ENCODE results near the gene DACT2.
"Not testable (repeated sequence)": the region's sequence is repeated elsewhere in the genome, so short reads cannot be mapped to it uniquely, and the experiment has no call there.

The DACT2 gene

DNA sequence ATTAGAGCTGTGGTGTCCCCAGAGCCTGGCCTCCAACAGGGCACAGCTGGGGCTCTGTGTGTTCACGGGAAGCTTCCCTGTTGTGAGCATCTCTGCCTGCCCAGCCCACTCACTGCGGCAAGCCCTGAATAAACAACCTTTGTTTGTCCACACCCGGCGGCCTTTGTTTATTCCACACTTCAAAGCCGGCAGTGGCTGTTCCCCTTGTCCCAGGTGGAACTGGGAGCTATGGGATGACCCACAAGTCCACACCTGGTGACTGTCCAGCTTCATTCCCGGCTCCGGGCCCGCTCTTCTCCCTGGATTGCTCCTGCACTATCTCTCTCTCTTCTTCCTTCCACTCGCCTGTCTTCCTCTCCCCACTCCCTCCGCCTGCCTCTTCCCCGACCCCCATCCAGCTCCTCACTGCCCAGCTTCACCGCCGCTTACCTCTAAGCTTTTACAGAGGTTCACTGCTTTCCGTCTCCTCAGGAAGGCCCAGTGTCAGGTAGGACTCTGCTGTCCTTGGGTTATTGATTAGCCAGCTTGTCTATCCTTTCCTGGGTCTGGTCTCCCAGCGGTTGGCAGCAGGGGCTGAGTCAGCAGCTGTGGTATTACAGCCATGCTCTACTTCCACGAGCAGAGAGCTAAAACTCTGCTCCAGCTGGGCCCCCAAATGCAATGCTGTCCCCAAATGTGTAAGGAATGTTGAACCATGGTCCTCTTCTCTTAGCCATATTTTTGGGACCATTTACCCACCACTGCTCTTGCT lies 17.8 kb downstream of the DACT2 start:
- DNase-seq (ENCODE audit: low read depth in 2 of 2): no peak

DNA sequence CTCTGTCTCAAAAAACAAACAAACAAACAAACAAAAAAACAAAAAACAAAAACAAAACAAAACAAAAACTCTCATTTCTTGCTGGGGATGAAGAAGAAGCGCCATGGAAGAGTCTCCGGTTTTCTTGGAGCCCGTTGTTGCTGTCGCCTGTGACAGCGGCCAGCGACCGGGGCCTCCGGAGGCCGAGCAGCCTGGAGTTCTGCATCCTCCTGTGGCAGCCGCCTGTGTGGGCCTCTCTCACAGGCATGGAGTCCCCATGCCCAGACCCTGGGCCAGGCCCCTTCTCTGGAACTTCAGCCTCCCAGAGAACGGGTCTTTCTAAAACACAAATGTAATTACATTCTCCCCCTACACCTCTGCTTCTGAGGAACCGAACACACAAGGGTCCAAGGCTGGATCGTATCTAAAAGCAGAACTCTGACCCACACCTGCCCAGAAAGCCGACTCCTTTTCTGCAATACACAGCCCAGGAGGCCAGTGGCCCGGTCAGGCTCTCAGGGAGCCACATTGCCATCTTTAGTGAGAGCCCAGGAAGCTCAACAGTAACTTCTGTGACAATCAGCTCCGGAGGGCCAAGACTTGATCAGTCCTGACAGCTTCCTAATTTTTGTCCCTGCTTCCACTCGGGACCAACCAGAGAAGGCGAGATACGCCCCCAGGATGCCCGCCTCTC lies 18.5 kb downstream of the DACT2 start:
- DNase-seq (ENCODE audit: low read depth in 2 of 2): no peak

GRCh38 chr6:168299541-168300511 lies 19.8 kb downstream of the DACT2 start:
- DNase-seq (ENCODE audit: low read depth in 2 of 2): no peak

GRCh38 chr6:168297643-168298042 lies 21.9 kb downstream of the DACT2 start:
- DNase-seq (ENCODE audit: low read depth in 2 of 2): no peak

- DNase-seq (ENCODE audit: low read depth in 2 of 2): no peak
Observed at GRCh38 chr6:168294901-168295300, 24.7 kb downstream of the DACT2 start.

DNA sequence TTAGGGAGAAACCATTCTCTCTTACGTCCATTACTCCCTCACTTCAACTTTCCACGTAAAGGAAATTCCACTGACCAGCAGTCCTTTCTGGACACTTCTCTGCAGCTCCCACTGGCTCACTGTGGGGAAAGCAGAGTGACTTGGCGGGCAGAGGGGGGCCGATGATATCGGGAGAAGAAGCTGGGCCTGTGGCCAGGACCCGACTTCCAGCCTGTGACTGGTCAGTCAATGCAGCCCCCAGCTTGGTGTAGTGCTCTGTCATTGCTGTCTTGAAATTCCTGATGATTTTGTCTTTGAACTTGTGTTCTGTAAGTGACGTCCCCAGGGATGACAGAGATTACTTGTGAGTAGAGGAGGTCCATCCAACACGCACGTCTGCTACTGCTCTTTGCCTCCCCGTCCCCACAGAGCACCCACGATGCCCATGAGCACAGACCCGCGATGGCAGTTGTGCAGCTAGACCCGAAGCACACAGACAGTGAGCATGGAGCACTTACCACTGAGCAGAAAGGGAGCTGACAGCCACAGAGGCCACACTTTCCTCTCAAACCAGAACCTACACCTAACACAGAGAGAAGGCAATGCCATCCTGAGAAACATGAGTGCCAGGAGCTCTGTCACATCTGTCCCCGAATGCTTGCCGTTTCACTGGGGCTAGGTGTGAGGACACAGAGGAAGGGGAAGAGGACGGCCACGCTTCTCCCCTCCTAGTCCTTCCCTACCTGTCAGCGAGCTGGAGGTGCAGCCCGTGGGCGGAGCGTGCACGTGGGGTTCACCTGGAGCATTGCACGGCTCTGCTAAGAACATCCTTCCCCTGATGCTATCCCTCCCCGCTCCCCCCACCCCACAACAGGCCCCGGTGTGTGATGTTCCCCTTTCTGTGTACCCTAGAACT lies 25.7 kb downstream of the DACT2 start:
- no peak for DNase-seq (ENCODE audit: low read depth in 2 of 2)

DNA sequence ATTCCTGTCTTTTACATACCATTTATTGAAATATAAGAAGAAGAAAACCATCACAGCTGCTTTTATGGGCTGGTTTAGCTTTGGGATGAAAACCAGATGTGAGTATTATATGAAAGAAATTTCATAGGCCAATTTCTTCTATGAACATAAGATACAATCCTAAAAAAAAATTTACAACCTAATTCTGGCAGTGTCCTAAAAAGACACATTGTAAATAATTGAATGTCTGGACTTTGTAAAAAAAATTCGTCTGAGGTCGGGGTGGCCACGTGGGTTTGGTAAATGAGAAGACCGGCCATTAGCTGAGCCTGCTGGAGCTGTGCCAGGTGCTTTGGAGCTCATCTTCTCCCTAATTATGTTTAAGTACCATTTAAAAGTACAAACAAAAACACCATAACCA lies 26.8 kb downstream of the DACT2 start:
- DNase-seq (ENCODE audit: low read depth in 2 of 2): no peak

- DNase-seq (ENCODE audit: low read depth in 2 of 2): no peak
Observed at GRCh38 chr6:168291450-168291849, 28.1 kb downstream of the DACT2 start.

GRCh38 chr6:168290095-168290494 lies 29.5 kb downstream of the DACT2 start:
- DNase-seq (ENCODE audit: low read depth in 2 of 2): no peak

GRCh38 chr6:168289571-168289962 lies 30.0 kb downstream of the DACT2 start:
- no peak for DNase-seq (ENCODE audit: low read depth in 2 of 2)

DNA sequence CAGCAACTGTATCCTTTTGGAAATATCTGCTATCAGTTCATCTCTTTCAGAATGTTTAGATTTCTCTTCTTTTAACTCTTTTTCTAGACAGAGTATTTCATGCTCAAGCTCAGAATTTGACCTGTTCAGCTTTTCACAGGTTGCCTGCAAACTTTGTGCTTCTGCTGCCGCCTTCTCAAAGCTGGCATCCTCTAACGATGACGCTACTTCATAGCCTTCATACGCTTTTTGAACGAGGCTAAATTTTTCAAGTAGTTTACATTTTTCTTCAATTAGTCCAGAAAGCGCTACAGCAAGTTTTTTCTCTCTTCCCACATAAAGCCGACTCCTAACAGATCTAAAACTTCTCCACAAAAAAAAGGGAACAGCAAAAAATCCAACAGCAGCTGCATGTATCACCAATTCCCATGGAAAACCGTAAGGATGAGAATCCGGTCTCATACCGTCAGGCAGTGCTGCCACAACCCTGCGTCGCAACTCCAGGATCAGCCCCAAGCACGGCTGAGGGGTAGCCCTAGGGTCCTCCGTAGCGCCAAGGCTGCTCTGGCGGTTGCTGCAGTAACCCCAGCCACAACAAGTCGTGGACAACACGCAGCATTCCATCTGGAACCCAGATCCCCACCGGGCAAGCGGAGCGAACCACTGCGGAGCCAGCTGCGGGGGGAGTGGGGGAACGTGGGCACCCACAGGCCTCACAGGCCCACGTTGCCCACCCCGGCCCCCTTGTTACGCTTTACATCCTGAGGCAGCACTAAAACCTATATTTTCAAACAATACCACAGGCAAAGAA lies 30.6 kb downstream of the DACT2 start:
- no peak for DNase-seq (ENCODE audit: low read depth in 2 of 2)

GRCh38 chr6:168287460-168287859 lies 32.1 kb downstream of the DACT2 start:
- DNase-seq (ENCODE audit: low read depth in 2 of 2): not testable (repeated sequence)

GRCh38 chr6:168286771-168287446 lies 32.7 kb downstream of the DACT2 start:
- not testable (repeated sequence) for DNase-seq (ENCODE audit: low read depth in 2 of 2)

- DNase-seq (ENCODE audit: low read depth in 2 of 2): no peak
Observed at GRCh38 chr6:168286116-168286515, 33.5 kb downstream of the DACT2 start.

GRCh38 chr6:168285456-168285855 lies 34.1 kb downstream of the DACT2 start:
- no peak for DNase-seq (ENCODE audit: low read depth in 2 of 2)

- DNase-seq (ENCODE audit: low read depth in 2 of 2): no peak
Observed at GRCh38 chr6:168284187-168284586, 35.4 kb downstream of the DACT2 start.

GRCh38 chr6:168283686-168284025 lies 35.9 kb downstream of the DACT2 start:
- no peak for DNase-seq (ENCODE audit: low read depth in 2 of 2)

DNA sequence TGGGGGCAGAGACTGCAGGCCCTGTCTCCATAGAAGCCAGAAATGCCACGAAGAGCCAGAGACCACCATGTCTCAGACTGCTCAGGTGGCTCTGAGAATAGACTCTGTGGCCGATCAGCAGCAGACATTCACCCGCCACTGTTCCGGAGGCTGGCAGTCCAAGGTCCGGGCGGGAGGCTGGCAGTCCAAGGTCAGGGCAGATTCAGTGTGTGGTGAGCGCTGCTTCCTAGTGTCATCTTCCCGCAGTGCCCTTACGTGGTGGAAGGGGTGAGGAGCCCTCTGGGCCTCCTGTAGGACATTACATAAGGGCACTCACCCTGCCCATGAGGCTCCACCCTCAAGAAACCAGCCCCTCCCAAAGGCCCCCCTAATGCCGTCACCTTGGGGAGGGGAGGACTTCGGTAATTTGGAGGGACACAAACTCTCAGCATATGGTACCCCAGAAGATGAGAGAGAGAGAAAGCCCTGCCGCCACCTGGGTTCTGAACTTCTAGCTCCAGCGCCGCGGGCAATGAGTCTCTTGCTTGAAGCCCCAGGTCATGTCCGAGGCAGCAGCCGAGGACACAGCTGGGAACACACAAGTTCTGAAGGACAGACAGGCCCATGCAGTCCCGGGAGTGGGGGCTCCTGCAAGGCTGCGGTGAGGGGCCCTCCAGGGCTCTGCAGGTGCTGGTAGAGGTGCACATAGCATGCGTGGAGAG lies 36.4 kb downstream of the DACT2 start:
- no peak for DNase-seq (ENCODE audit: low read depth in 2 of 2)

DNA sequence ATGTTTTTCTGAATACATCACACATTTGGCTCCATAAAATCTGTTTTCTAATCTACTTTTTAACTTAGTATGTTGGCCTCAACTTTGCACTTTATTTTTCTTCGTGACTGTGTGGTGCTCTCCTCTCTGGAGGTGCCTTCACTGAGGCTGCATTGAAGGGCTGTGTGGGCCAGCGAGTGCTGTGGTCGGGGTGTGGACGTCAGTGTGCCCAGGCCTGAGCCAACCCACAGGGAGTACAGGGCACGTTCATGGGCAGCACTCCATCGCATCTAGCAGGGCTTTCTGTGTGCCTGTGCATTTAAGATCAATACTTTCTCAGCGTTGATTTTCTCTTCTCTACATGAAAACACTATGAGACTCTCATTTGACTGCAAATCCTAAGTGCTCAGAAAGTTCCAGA lies 37.8 kb downstream of the DACT2 start:
- no peak for DNase-seq (ENCODE audit: low read depth in 2 of 2)
